GM12878 (cell line): ENCODE results near the gene CSF2. TPM values are rescaled to one million over a fixed set of nuclear protein-coding genes. Genes with fewer than 3 reads are reported as not detected.

Experiments used
- ATAC-seq: fragments of 200-7000 bp; cut with Tn5 transposase; 3 replicates; pipeline ENCODE4 v1.9.1; 2020; ENCODE audit warnings: mild to moderate bottlenecking, moderate library complexity
- BruUV-seq: library from RNA; stranded (reverse); fragments of 400-500 nt; replicated peaks from 2 replicates; lab custom pipeline; 2021; lab: Mats Ljungman, UMichigan
- CTCF ChIA-PET: fragments of 300-600 bp; sonication (Branson Sonifier 250); formaldehyde crosslinking; extraction: SDS; loops from one replicate; lab custom pipeline; 2021; ENCODE audit warnings: inconsistent platforms; lab: Yijun Ruan, JAX
- POLR2A ChIA-PET: fragments of 350-600 bp; formaldehyde crosslinking; extraction: SDS; loops from one replicate; lab custom pipeline; 2021; ENCODE audit warnings: inconsistent platforms; lab: Charles Lee
- RAD21 ChIA-PET: fragments of 300-600 bp; sonication (Branson Sonifier 250); formaldehyde crosslinking; loops from one replicate; lab custom pipeline; 2023; ENCODE audit warnings: antibody characterized with exemption; ENCODE audit not compliant: unreplicated experiment; lab: Charles Lee
- SMC1A ChIA-PET: fragments of 300-600 bp; sonication (Branson Sonifier 250); formaldehyde crosslinking; loops from one replicate; lab custom pipeline; 2023; ENCODE audit not compliant: unreplicated experiment, uncharacterized antibody; lab: Charles Lee
- DNase-seq: peaks from one replicate; pipeline ENCODE4 v3.0.0-alpha.2; 2011; ENCODE audit warnings: low read depth, low spot score
- FAIRE-seq: peaks from 3 replicates; lab custom pipeline; 2011; peaks lifted over from hg19 to GRCh38; lab: Jason Lieb, UNC
- H2AFZ ChIP-seq: 2 replicates; pipeline ENCODE4 v1.6.0; 2011; ENCODE audit warnings: low read depth, low read length, control low read depth; ENCODE audit not compliant: control insufficient read depth
- H3K27ac ChIP-seq: 2 replicates; pipeline ENCODE4 v1.5.1; 2011; ENCODE audit warnings: control low read depth; ENCODE audit not compliant: control insufficient read depth, insufficient read depth
- H3K27me3 ChIP-seq, 2 experiments: replicated peaks in 1 of 2; 2 replicates each; pipeline versions ENCODE4 v1.6.0 to v1.6.1; 2011; ENCODE audit warnings: low read length in 1 of 2; ENCODE audit not compliant: control insufficient read depth in 2 of 2, insufficient read depth in 2 of 2
- H3K36me3 ChIP-seq, 2 experiments: 2 replicates each; pipeline ENCODE4 v1.5.1; 2011; ENCODE audit warnings: low read length in 1 of 2; ENCODE audit not compliant: control insufficient read depth in 2 of 2, insufficient read depth in 2 of 2
- H3K4me1 ChIP-seq: 2 replicates; pipeline ENCODE4 v1.6.1; 2011; ENCODE audit warnings: mild to moderate bottlenecking, low read length, moderate library complexity, mixed read lengths; ENCODE audit not compliant: control insufficient read depth, insufficient read depth
- H3K4me2 ChIP-seq: 2 replicates; pipeline ENCODE4 v1.6.0; 2011; ENCODE audit warnings: control low read depth; ENCODE audit not compliant: control insufficient read depth, insufficient read depth
- H3K4me3 ChIP-seq: fragments of 200-600 bp; sonication (generic); 2 replicates; pipeline ENCODE4 v1.5.1; 2016
- H3K79me2 ChIP-seq: 2 replicates; pipeline ENCODE4 v1.6.0; 2011; ENCODE audit warnings: low read length; ENCODE audit not compliant: control insufficient read depth, insufficient read depth
- H3K9ac ChIP-seq: 2 replicates; pipeline ENCODE4 v1.8.0; 2011; ENCODE audit warnings: low read length, control low read depth, mixed read lengths; ENCODE audit not compliant: control insufficient read depth, insufficient read depth
- H3K9me3 ChIP-seq: replicated peaks from 3 replicates; pipeline ENCODE4 v1.5.1; 2011; ENCODE audit warnings: mild to moderate bottlenecking, low read length; ENCODE audit not compliant: control insufficient read depth, insufficient read depth
- H4K20me1 ChIP-seq: 2 replicates; pipeline ENCODE4 v1.6.0; 2011; ENCODE audit not compliant: control insufficient read depth, insufficient read depth
- DPF2 ChIP-seq: fragments of 450-650 bp; IDR thresholded peaks from 2 replicates; pipeline ENCODE4 v1.6.1; 2017; ENCODE audit warnings: mild to moderate bottlenecking
- MXI1 ChIP-seq: fragments of 150-350 bp; IDR thresholded peaks from 2 replicates; pipeline ENCODE4 v1.6.1; 2011; ENCODE audit warnings: low read depth, mild to moderate bottlenecking, inconsistent platforms, low read length, improper control_type of control experiment
- MYC ChIP-seq: IDR thresholded peaks from 2 replicates; pipeline ENCODE4 v1.6.1; 2011; ENCODE audit warnings: mild to moderate bottlenecking, low read length, moderate library complexity, inconsistent platforms; ENCODE audit not compliant: insufficient read depth, insufficient replicate concordance, insufficient read length, severe bottlenecking
- PAX5 ChIP-seq: IDR thresholded peaks from 2 replicates; pipeline ENCODE4 v1.6.1; 2011; ENCODE audit warnings: low read depth, low read length, borderline replicate concordance
- RUNX3 ChIP-seq: IDR thresholded peaks from 2 replicates; pipeline ENCODE4 v1.6.1; 2012; ENCODE audit warnings: low read length, inconsistent platforms
- SIN3A ChIP-seq: IDR thresholded peaks from 2 replicates; pipeline ENCODE4 v1.6.1; 2012; ENCODE audit warnings: low read depth, low read length, improper control_type of control experiment
- SMARCA5 ChIP-seq: fragments of 450-650 bp; IDR thresholded peaks from 2 replicates; pipeline ENCODE4 v1.6.1; 2017; ENCODE audit warnings: mild to moderate bottlenecking
- STAT1 ChIP-seq: fragments of 450-650 bp; conservative IDR thresholded peaks from 2 replicates; pipeline ENCODE4 v1.6.1; 2014; ENCODE audit warnings: antibody characterized with exemption, mild to moderate bottlenecking
- YY1 ChIP-seq: IDR thresholded peaks from 2 replicates; pipeline ENCODE4 v1.6.1; 2011; ENCODE audit warnings: low read depth, mild to moderate bottlenecking, low read length
- ZNF384 ChIP-seq: IDR thresholded peaks from 2 replicates; pipeline ENCODE4 v1.6.1; 2012; ENCODE audit warnings: low read depth, mild to moderate bottlenecking, low read length, improper control_type of control experiment, borderline replicate concordance
- WGBS: methylation state at CpG from one replicate; pipeline ENCODE4 v1.1.6; 2016; ENCODE audit warnings: low lambda C conversion rate; ENCODE audit not compliant: insufficient replicate concordance, insufficient coverage; ENCODE audit errors: missing lambda C conversion rate; 5-methylcytosine and 5-hydroxymethylcytosine counted together
- in situ Hi-C: fragments of 300-500 bp; cut with MboI; formaldehyde crosslinking; loops from 9 replicates; pipeline ENCODE4 v1.14.3; 2018; ENCODE audit warnings: mixed read lengths
- intact Hi-C: fragments of 100-400 bp; cut with micrococcal nuclease; formaldehyde crosslinking; loops from one replicate; pipeline ENCODE4 v1.14.2; 2022; ENCODE audit not compliant: unreplicated experiment
- polyA plus RNA-seq, 11 experiments: library from polyadenylated mRNA; depleted of rRNA in 4 of 11; unstranded in 6 of 11; stranded (reverse) in 5 of 11; fragments of >200 nt; fragmentation: Nextera tagmentation in 4 of 11; fragmentation: Illumina TruSeq in 1 of 11; extraction: Ambion mirVana in 4 of 11; extraction: Trizol in 1 of 11; gene quantifications; 1 replicate in 1 of 11; 2 replicates in 10 of 11; pipeline versions ENCODE4 v1.2.1 to v1.2.3, GENCODE V29; 2011 to 2016; ENCODE audit warnings: inconsistent platforms in 2 of 11, missing spikeins in 2 of 11, low read depth in 1 of 11
- total RNA-seq, 4 experiments: library from RNA; depleted of rRNA in 3 of 4; stranded (reverse); fragments of >200 nt in 3 of 4; fragmentation: Illumina TruSeq in 1 of 4; extraction: Trizol in 1 of 4; gene quantifications; 2 replicates each; pipeline versions ENCODE4 v1.2.1 to v1.2.3, GENCODE V29; 2013 to 2021

Gene CSF2
- total and polyA plus RNA-seq, 10 of the 15 experiments (the other 5 are each of a cell fraction or from before 2014, with no cell fraction given): 0.15 to 2.0 (median 0.69) TPM; not detected in 2

- CTCF ChIA-PET: no interaction called here
- intact Hi-C loops: no loop called here
- 95% methylated on average over 1 of the region's 1 CpG for WGBS
Measured at GRCh38 chr5:132089363-132089762, 15.8 kb downstream of the CSF2 start.

GRCh38 chr5:132090107-132090506 is 16.5 kb downstream of the CSF2 start:
- intact Hi-C loops: no loop called here
- H3K9ac ChIP-seq: no peak overlapping the region
- no peaks in the 10 kb centered on the region for H3K27me3 ChIP-seq
- ATAC-seq (no peak; the same call in 2 of the 3 replicates), DNase-seq (no peak), FAIRE-seq (no peak)
- no peaks in the 10 kb centered on the region for H3K79me2 ChIP-seq
- no peak overlapping the region for H3K4me2 ChIP-seq
- H3K4me3 ChIP-seq: no peak overlapping the region
- H3K36me3 ChIP-seq: no peaks in the 10 kb centered on the region
- H2AFZ ChIP-seq: no peak overlapping the region
- SMC1A ChIA-PET: interaction anchor here (0.7 kb wide), 1 partner anchor 379 kb away, joined by 3 read pairs; no protein-coding TSS in a partner anchor
- RAD21 ChIA-PET: no interaction called here
- no TSS peak for BruUV-seq
- no peaks in the 10 kb centered on the region for H4K20me1 ChIP-seq
- H3K27ac ChIP-seq: no peak overlapping the region
- CTCF ChIA-PET: no interaction called here
- in situ Hi-C loops: no loop called here
- peaks cover 7% of the 10 kb centered on the region for H3K4me1 ChIP-seq
- H3K9me3 ChIP-seq: no peaks in the 10 kb centered on the region; the same call in 2 of the 3 replicates
- POLR2A ChIA-PET: no interaction called here
- TF ChIP-seq ZNF384 (no peak), RUNX3 (peak; percentile 47; the same call in 1 of the 2 replicates)
- TF ChIP-seq, all 136 proteins: peak for 1

More at GRCh38 chr5:132089363-132089762, 15.8 kb downstream of the CSF2 start:
- no peak for ATAC-seq
- Histone ChIP-seq H2AFZ (no peak overlapping the region), H3K4me1 (peaks cover 1% of the 10 kb centered on the region; the same call in 1 of the 2 replicates), H3K79me2 (no peaks in the 10 kb centered on the region), H3K9ac (no peak overlapping the region), H3K27me3 (no peaks in the 10 kb centered on the region), H3K9me3 (no peaks in the 10 kb centered on the region; the same call in 2 of the 3 replicates), H3K36me3 (no peaks in the 10 kb centered on the region), H4K20me1 (no peaks in the 10 kb centered on the region), H3K4me2 (no peak overlapping the region), H3K4me3 (no peak overlapping the region), H3K27ac (no peak overlapping the region)
- RAD21 ChIA-PET: no interaction called here
- in situ Hi-C loops: no loop called here
- no peak for FAIRE-seq
- no TSS peak for BruUV-seq
- POLR2A ChIA-PET: interaction anchor here (0.6 kb wide), 1 partner anchor 1819 kb away, joined by 3 read pairs; no protein-coding TSS in a partner anchor
- no peak for DNase-seq
- SMC1A ChIA-PET: interaction anchor here (0.7 to 1.1 kb wide), 2 partner anchors 10 to 378 kb away, joined by 3 read pairs; no protein-coding TSS in a partner anchor
- TF ChIP-seq MYC (no peak), SIN3A (no peak), YY1 (no peak), SMARCA5 (no peak), DPF2 (no peak), MXI1 (no peak), PAX5 (no peak), STAT1 (no peak)
